Measurements from ENCODE around the gene FAM149B1. TPM values are rescaled to one million over a fixed set of nuclear protein-coding genes. Genes with fewer than 3 reads are reported as not detected.

The FAM149B1 gene
- total RNA-seq, 1 experiment from 2014 or later = 17.5 TPM

- no peak overlapping the region for H3K4me2 ChIP-seq (ENCODE audit: low read length)
Observed at GRCh38 chr10:73163096-73163495, 4.8 kb upstream of the FAM149B1 start.

More at GRCh38 chr10:73163096-73163495, 4.8 kb upstream of the FAM149B1 start:
- no peaks in the 10 kb centered on the region for H3K9me2 ChIP-seq (ENCODE audit: insufficient read depth)
- no peaks in the 10 kb centered on the region for H3K9me3 ChIP-seq (ENCODE audit: control insufficient read depth in 1 of 2, insufficient read depth in 1 of 2, low read depth in 1 of 2, low read length in 2 of 2)
- intact Hi-C loops (cut with micrococcal nuclease) = loop anchor here (10.0 kb wide), 1 partner anchor 798 kb away; no protein-coding TSS in a partner anchor
- peaks cover 0 to 5% of the 10 kb centered on the region in 2 experiments; a peak in 1 of 4 replicates for H3K4me1 ChIP-seq (ENCODE audit: control insufficient read depth in 1 of 2, insufficient read depth in 2 of 2, low read length in 2 of 2)
- no peaks in the 10 kb centered on the region for H3K27me3 ChIP-seq (ENCODE audit: insufficient read depth, low read length)
- ChIA-PET RAD21 (ENCODE audit: low non-redundant PET in 1 of 2, low total read pairs in 2 of 2, uncharacterized antibody in 2 of 2, unreplicated experiment in 2 of 2) (no interaction called here), POLR2A (no interaction called here), CTCF (no interaction called here)
- TF ChIP-seq ZBTB33 (IDR thresholded peaks at IDR 0.05; ENCODE audit: extremely low read depth, insufficient replicate concordance, low read length) (no peak), EGR1 (IDR thresholded peaks at IDR 0.05; ENCODE audit: low read depth) (no peak), CTCF (IDR thresholded peaks at IDR 0.05 in 2 of 3, conservative IDR thresholded peaks at IDR 0.05 in 1 of 3; ENCODE audit: borderline replicate concordance in 1 of 3, insufficient read depth in 1 of 3, low read depth in 2 of 3, low read length in 2 of 3) (no peak), FOSL1 (IDR thresholded peaks at IDR 0.05; ENCODE audit: low read depth) (no peak), TCF7L2 (IDR thresholded peaks at IDR 0.05; ENCODE audit: borderline replicate concordance, extremely low read depth, insufficient read depth, insufficient read length) (no peak), ZNF274 (IDR thresholded peaks at IDR 0.05; ENCODE audit: low read depth, low read length) (no peak), EZH2phosphoT487 (IDR thresholded peaks at IDR 0.05; ENCODE audit: borderline replicate concordance) (no peak), YY1 (IDR thresholded peaks at IDR 0.05; ENCODE audit: extremely low read depth, insufficient replicate concordance, low read depth, low read length) (no peak), MAX (IDR thresholded peaks at IDR 0.05) (no peak), POLR2A (IDR thresholded peaks at IDR 0.05; ENCODE audit: borderline replicate concordance, extremely low read depth, insufficient read depth, insufficient read length) (no peak), CBX3 (IDR thresholded peaks at IDR 0.05; ENCODE audit: low read depth) (no peak), POLR2AphosphoS5 (IDR thresholded peaks at IDR 0.05; ENCODE audit: low read depth, low read length) (no peak), RAD21 (IDR thresholded peaks at IDR 0.05; ENCODE audit: low read depth) (no peak), REST (IDR thresholded peaks at IDR 0.05; ENCODE audit: low read depth) (no peak), ZFX (IDR thresholded peaks at IDR 0.05) (no peak), EZH2 (IDR thresholded peaks at IDR 0.05) (no peak), JUND (IDR thresholded peaks at IDR 0.05) (no peak), ATF3 (IDR thresholded peaks at IDR 0.05) (no peak)
- BruUV-seq (replicated peaks) = no TSS peak
- peaks cover 8 to 18% of the 10 kb centered on the region in 2 experiments; a peak in 3 of 4 replicates for H3K36me3 ChIP-seq (ENCODE audit: control insufficient read depth in 1 of 2, insufficient read depth in 2 of 2, low read length in 2 of 2)
- peaks cover 78% of the 10 kb centered on the region for H3K79me2 ChIP-seq (ENCODE audit: insufficient read depth, low read length)
- H2AFZ ChIP-seq (ENCODE audit: low read depth, low read length, poor library complexity, severe bottlenecking) = no peak overlapping the region
- H3K4me3 ChIP-seq (replicated peaks in 1 of 2; ENCODE audit: low read depth in 1 of 2, low read length in 2 of 2) = no peak overlapping the region
- ATAC-seq (no peak), DNase-seq (ENCODE audit: low read depth, low spot score) (no peak)
- H3K27ac ChIP-seq (ENCODE audit: low read depth, low read length) = no peak overlapping the region
- no peaks in the 10 kb centered on the region for H4K20me1 ChIP-seq (ENCODE audit: insufficient read depth)
- H3K9ac ChIP-seq (ENCODE audit: low read length) = no peak overlapping the region

All from HCT116 (cell line).